Endothelial cell of umbilical vein (primary cell): ENCODE data around the gene LYSMD3.

Source experiments
- CTCF ChIP-seq, 2 donors: IDR thresholded peaks; 1 replicate in 1 of 2; 2 replicates in 1 of 2; pipeline ENCODE4 v1.5.1; 2011; ENCODE audit warnings: low read length in 2 of 2, mild to moderate bottlenecking in 2 of 2, moderate library complexity in 2 of 2, control low read depth in 1 of 2, inconsistent platforms in 1 of 2, low read depth in 1 of 2; ENCODE audit not compliant: insufficient read depth in 1 of 2; ENCODE audit errors: extremely low read depth in 1 of 2
- POLR2A ChIP-seq: IDR thresholded peaks from 2 replicates; pipeline ENCODE4 v1.6.1; 2012; ENCODE audit warnings: low read depth, mild to moderate bottlenecking, control low read depth, low read length
- POLR2AphosphoS5 ChIP-seq: IDR thresholded peaks from 2 replicates; pipeline ENCODE4 v1.6.1; 2012; ENCODE audit warnings: low read depth, mild to moderate bottlenecking, control low read depth, low read length, moderate library complexity; ENCODE audit not compliant: insufficient read depth

DNA sequence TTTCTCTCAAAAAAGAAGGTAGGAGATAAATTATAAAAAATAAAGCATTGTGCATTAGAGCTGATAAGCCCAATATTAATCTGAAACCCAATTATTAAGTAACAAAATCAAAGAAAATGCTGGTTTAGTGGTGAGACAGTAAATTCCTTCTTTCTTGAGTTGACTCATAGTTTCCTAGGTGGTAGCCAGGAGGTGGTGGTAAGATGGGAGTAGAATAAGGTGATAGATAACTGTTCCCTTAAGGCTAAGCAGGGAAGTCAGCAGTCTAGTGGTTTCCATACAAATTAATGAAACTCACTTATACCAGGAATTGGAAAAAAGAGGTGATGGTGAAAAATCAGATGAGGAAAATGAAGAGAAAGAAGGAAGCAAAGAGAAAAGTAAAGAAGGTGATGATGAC is 23.2 kb downstream of the LYSMD3 start:
- TF ChIP-seq CTCF (IDR thresholded peaks at IDR 0.05; ENCODE audit: extremely low read depth in 1 of 2, insufficient read depth in 1 of 2, low read depth in 1 of 2, low read length in 2 of 2) = no peak
- TF ChIP-seq POLR2AphosphoS5 = no peak
- no peak for TF ChIP-seq POLR2A
